Neuron (in vitro differentiated cells): Measurements from ENCODE around the gene PAX8.

Experiments
- H2AFZ ChIP-seq: one replicate; pipeline ENCODE4 v1.6.1; 2013; ENCODE audit warnings: low read depth, mild to moderate bottlenecking, inconsistent platforms, low read length, moderate library complexity
- H3K27me3 ChIP-seq: one replicate; pipeline ENCODE4 v1.6.1; 2013; ENCODE audit warnings: low read length; ENCODE audit not compliant: insufficient read depth
- H3K36me3 ChIP-seq: one replicate; pipeline ENCODE4 v1.6.1; 2013; ENCODE audit warnings: low read length; ENCODE audit not compliant: insufficient read depth
- H3K4me1 ChIP-seq: one replicate; pipeline ENCODE4 v1.6.1; 2013; ENCODE audit warnings: low read length; ENCODE audit not compliant: insufficient read depth
- H3K4me3 ChIP-seq: 2 replicates; pipeline ENCODE4 v1.5.1; 2013; ENCODE audit warnings: mild to moderate bottlenecking, low read length, moderate library complexity
- H3K9me3 ChIP-seq: one replicate; pipeline ENCODE4 v1.6.1; 2013; ENCODE audit warnings: low read length

Gene PAX8

DNA sequence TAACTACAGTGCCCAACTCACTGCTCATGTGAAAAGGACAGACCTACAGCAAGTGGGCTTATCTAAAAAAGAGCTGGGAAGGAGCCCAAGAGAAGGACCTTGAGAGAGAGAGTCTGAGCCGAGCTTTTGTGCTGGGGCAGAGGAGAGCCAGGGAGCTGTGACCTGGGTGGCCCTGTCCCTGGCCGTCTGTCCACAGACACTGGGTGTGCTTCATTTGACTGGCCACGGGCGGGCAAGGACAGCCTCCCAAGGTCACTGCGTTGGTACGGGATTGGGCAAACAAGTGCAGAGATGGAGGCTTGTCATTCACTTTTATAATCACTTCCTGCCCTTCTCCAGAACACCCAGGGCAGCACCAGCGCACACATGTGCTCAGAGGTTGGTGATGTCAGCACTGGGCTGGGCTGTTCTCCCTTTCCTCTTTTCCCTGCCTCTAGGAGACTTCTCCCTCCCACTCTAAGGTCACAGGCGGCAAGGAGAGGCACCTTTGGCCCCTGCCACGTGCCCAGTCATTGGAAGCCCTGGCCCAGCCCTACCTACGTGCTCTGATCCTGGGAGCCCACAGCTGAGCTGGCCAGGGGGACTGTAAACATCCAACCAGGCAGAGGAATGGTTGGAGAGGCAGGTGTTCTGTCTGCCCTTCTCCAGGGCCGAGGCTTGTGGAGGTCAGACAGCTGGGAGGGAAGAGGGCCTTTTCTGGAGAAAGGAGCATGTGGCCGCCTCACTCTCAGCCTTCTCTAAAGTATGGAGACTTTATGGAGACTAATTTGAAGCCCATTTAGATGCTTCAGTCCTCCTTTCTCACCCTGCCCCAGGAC, 111.4 kb downstream of the PAX8 start:
- H3K36me3 ChIP-seq, result no peaks in the 10 kb centered on the region
- peaks cover 14% of the 10 kb centered on the region for H3K4me1 ChIP-seq
- no peaks in the 10 kb centered on the region for H3K27me3 ChIP-seq
- H2AFZ ChIP-seq, result no peak overlapping the region
- no peaks in the 10 kb centered on the region for H3K9me3 ChIP-seq
- no peak overlapping the region for H3K4me3 ChIP-seq

DNA sequence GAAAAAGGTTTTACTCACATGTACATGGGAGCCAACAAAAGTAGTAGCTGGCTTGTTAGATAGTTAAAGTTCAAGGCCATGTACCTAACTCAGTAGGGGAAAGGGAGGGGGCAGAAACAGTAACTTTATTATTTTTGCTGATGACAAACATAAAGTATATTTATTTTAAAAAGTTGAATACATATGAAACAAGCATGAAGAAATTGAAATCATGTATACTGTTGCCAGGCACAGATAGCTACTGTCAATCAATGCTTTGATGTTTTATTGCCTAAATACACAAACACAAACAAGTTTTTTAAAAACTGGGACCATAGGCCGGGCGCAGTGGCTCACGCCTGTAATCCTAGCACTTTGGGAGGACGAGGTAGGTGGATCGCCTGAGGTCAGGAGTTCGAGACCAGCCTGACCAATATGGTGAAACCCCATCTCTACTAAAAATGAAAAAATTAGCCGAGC, 112.5 kb downstream of the PAX8 start:
- Histone ChIP-seq H3K4me1 (peaks cover 14% of the 10 kb centered on the region), H3K36me3 (no peaks in the 10 kb centered on the region)

More for the DNA sequence above, 112.5 kb downstream of the PAX8 start:
- no peak overlapping the region for H2AFZ ChIP-seq
- no peak overlapping the region for H3K4me3 ChIP-seq
- H3K27me3 ChIP-seq, result no peaks in the 10 kb centered on the region
- no peaks in the 10 kb centered on the region for H3K9me3 ChIP-seq
